ENCODE measurements around the gene SMURF2.
A peak's percentile ranks its signal among the peaks of the same experiment; 100 is the strongest.

Gene SMURF2

DNA sequence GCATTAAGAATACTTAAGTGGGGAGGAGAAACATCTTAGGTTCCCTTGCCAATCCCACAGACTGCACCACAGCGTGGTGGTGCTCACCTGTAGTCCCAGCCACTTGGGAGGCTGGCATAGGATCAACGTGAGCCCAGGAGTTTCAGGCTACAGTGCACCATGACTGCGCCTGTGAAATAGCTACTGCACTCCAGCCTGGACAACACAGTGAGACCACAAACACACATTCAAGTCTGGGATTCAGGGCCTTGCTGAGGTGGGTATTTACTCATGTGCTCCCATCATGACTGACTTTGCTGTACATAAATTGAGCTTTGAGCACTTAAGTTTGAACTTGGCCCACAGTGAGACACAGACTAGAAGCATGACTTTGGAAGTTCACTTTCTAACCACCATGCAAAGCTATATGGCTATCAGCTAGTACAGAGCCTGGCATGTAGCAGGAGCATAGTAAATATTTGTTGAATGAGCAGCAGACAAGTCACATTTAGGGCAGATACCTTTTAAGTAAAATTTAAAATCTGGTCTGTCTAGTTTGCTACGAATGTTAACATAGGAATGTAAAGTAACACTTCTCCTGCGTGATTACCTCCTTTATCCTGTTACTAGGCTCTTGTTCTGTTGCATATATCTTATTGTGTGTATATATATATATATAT lies 121.9 kb downstream of the SMURF2 start:
- TF ChIP-seq, protein P1, sequence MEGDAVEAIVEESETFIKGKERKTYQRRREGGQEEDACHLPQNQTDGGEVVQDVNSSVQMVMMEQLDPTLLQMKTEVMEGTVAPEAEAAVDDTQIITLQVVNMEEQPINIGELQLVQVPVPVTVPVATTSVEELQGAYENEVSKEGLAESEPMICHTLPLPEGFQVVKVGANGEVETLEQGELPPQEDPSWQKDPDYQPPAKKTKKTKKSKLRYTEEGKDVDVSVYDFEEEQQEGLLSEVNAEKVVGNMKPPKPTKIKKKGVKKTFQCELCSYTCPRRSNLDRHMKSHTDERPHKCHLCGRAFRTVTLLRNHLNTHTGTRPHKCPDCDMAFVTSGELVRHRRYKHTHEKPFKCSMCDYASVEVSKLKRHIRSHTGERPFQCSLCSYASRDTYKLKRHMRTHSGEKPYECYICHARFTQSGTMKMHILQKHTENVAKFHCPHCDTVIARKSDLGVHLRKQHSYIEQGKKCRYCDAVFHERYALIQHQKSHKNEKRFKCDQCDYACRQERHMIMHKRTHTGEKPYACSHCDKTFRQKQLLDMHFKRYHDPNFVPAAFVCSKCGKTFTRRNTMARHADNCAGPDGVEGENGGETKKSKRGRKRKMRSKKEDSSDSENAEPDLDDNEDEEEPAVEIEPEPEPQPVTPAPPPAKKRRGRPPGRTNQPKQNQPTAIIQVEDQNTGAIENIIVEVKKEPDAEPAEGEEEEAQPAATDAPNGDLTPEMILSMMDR (IDR thresholded peaks at IDR 0.05; ENCODE audit: low read depth, low read length): no peak
- DNase-seq (ENCODE audit: low read depth in 2 of 2): no peak
- H3K4me3 ChIP-seq (replicated peaks in 1 of 2; ENCODE audit: low read depth in 2 of 2, low read length in 2 of 2): no peak overlapping the region

DNA sequence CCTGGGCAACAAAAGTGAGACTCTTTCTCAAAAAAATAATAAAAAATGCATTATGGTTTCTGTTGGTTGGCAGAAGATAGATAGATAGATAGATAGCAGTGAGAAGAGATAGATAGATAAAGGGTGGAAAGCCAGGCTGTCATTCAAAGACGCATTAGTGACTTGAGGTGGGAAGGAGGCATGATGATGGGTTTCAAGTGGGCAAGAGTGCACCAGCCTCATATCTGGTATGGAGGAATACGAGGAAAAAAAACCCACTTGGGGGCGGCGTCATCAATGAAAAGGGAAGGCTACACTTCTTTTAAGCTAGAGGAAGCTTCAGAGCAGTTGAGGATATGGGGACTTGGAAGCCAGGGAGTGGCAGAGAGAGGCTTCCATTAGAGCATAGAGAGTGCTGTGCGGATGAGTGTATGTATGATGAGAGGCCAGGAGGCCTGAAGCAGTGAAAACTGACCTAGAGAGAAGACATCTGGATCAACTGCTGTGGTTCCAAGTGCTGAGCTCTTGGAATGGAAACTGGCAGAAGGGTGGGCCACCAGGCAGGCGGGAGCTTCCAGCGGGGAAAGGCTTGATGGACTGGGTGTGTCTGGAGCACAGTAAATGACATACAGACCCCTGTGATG lies 123.5 kb downstream of the SMURF2 start:
- no peak for DNase-seq (ENCODE audit: low read depth in 2 of 2)
- H3K4me3 ChIP-seq (replicated peaks in 1 of 2; ENCODE audit: low read depth in 2 of 2, low read length in 2 of 2): no peak overlapping the region
- TF ChIP-seq, protein P1 (IDR thresholded peaks at IDR 0.05; ENCODE audit: low read depth, low read length): no peak

DNA sequence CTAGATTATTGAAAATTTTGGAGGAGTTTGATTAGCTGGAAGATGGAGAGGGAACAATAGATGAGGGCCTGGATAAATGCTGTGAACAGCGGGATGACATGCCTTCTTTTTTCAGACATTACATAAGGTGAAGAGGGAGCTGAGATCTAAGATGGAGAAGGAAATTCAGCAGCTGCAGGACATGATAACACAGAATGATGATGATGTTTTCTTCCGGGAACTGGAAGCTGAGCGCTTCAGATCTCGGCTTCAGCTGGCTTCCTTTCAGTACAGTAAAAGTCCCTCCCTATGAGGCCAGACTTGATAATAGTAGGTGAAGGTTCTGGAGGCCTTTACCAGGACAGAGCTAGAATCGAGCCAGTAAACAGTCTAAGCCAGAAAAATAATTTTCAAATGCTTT lies 124.6 kb downstream of the SMURF2 start:
- no peak overlapping the region for H3K4me3 ChIP-seq (replicated peaks in 1 of 2; ENCODE audit: low read depth in 2 of 2, low read length in 2 of 2)
- TF ChIP-seq, protein P1 (IDR thresholded peaks at IDR 0.05; ENCODE audit: low read depth, low read length): no peak
- peak in 1 of 2 donors; percentile 16 for DNase-seq (ENCODE audit: low read depth in 2 of 2)

DNA sequence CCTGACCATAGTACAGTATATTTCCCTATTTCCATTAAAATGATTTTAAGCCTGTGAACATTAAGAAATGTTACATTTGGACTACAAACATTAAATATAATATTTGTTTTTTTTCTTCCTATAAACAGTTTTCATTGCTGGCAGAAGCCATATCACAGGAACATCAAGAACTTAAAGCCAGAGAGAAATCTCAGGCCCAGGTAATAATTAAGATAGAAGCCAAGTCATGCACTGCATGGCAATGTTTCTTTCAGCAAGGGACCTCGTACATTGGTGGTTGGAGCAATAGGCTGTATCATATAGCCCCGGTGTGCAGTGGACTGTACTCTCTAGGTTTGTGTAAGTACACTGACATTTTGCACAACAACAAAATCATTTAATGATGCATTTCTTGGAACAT lies 125.2 kb downstream of the SMURF2 start:
- DNase-seq (ENCODE audit: low read depth in 2 of 2): no peak
- TF ChIP-seq, protein P1 (IDR thresholded peaks at IDR 0.05; ENCODE audit: low read depth, low read length): no peak
- H3K4me3 ChIP-seq (replicated peaks in 1 of 2; ENCODE audit: low read depth in 2 of 2, low read length in 2 of 2): no peak overlapping the region

DNA sequence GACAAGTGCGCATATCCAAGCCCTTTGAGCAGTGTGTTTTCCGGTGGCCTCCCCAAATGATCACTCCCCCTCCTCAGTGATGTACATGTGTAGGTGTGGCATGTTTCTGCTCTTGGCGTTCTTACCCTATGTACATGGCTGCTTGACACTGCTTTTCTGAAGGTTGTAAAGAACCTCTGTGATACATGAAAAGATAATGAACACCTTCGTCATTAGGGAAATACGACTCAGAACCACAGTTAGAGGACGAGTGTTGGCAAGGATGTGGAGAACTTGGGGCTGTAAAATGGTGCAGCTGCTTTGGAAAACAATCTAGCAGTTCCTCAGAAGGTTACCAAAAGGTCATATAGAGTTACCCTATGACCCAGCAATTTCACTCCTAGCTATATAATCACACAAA lies 126.8 kb downstream of the SMURF2 start:
- no peak for DNase-seq (ENCODE audit: low read depth in 2 of 2)
- TF ChIP-seq, protein P1 (IDR thresholded peaks at IDR 0.05; ENCODE audit: low read depth, low read length): no peak
- H3K4me3 ChIP-seq (replicated peaks in 1 of 2; ENCODE audit: low read depth in 2 of 2, low read length in 2 of 2): no peak overlapping the region

DNA sequence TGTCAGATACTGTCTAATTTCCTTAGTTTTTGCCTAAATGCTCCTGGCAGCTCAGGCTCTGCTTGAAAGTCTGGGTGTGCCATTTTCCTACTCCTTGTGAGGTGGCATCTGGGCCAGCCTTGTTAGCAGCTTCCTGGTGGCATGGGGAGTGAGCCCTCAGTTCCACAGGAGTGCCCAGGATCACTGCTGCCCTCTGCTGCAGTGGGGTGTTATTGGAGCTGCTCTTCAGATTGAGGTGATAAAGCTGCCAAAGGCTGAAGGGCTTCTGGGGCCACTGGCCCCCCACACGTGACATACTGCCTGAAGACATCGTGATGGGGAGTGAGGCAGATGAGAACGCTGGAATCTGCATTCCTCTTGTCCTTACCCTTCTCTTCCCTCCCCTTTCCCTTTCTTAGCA lies 127.9 kb downstream of the SMURF2 start:
- no peak overlapping the region for H3K4me3 ChIP-seq (replicated peaks in 1 of 2; ENCODE audit: low read depth in 2 of 2, low read length in 2 of 2)

More for the DNA sequence above, 127.9 kb downstream of the SMURF2 start:
- no peak for DNase-seq (ENCODE audit: low read depth in 2 of 2)
- TF ChIP-seq, protein P1 (IDR thresholded peaks at IDR 0.05; ENCODE audit: low read depth, low read length): peak; percentile 23

All from cardiac fibroblast (primary cell).